NCI-H2107 (cell line): Measurements from ENCODE around the gene DYNC2I2.
A peak's percentile ranks its signal among the peaks of the same experiment; 100 is the strongest.
"Not testable (repeated sequence)": the region's sequence is repeated elsewhere in the genome, so short reads cannot be mapped to it uniquely, and the experiment has no call there.

Experiments
- DNase-seq: peaks from one replicate; lab custom pipeline; 2025; lab: John Stamatoyannopoulos, UW

Gene DYNC2I2

DNA sequence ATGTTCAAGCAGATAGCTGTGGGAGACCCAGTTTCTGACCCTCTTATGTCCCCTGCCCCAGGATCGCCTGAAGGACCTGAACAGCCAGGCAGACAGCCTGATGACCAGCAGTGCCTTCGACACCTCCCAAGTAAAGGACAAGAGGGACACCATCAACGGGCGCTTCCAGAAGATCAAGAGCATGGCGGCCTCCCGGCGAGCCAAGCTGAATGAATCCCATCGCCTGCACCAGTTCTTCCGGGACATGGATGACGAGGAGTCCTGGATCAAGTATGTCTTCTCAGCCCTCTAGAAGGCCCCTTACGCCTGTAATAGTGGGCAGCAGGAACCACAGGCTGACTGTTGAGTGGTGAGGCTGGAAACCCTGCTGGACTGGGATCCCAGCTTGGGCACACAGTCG, 41.1 kb downstream of the DYNC2I2 start:
- DNase-seq: no peak

DNA sequence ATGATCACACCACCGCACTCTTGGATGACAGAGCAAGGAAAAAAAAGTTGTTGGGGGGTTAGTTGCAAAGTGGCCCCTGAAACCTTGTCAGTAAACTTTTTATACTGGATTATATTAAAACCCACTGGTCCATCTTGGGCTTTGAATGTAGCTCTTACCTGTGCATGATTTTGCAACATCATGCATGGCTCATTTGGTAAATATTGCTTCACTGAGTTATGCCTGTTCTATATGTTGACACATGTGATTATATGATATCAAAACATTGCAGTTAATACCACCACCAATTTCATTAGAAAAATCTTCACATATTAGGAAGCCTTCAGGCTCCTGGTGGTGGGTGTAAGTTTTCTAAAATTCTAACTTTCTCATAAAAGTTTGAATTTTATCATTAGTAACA, 41.9 kb downstream of the DYNC2I2 start:
- no peak for DNase-seq

DNA sequence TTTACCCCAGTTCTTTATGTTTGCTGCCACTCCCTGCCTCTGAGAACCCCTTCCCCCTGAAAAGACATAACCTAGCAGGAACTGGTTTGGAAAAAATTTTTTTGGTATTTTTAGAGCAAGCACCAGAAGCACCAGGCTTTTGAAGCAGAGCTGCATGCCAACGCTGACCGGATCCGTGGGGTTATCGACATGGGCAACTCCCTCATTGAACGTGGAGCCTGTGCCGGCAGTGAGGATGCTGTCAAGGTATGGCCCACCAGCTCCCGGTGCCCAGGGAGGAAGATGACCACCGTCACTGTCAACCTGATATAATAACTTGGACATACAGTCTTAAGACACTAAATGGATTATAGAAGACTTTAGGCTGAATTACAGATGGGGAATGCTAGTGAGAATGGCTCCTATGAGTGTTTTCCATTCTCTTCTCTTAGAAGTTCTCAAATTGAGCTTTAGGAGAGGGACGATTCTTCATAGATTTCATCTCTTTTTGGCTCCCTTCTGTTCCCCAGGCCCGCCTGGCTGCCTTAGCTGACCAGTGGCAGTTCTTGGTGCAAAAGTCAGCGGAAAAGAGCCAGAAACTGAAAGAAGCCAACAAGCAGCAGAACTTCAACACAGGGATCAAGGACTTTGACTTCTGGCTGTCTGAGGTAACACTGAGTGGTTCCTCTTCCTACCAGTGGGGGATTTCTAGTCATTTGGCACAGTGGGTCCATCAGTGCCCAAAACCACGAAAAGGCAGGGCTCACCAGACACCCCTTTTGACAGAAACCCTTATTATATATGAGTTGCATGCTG, 44.9 kb downstream of the DYNC2I2 start:
- no peak for DNase-seq

DNA sequence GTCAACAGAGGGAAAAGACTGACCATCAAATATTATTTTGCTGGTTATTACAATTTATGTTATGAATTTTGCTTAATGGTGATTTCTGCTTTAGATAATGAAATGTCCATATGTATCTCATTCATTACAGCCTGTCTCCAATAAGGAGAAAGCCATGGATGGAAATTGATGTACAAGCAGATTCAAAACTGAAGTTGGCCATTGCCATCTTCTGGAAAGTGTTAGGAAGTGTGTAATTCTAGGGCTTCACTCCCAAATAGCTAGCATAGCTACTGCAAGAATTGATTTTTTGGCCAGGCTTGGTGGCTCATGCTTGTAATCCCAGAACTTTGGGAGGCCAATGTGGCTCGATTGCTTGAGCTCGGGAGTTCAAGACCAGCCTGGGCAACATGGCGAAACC, 45.8 kb downstream of the DYNC2I2 start:
- no peak for DNase-seq

DNA sequence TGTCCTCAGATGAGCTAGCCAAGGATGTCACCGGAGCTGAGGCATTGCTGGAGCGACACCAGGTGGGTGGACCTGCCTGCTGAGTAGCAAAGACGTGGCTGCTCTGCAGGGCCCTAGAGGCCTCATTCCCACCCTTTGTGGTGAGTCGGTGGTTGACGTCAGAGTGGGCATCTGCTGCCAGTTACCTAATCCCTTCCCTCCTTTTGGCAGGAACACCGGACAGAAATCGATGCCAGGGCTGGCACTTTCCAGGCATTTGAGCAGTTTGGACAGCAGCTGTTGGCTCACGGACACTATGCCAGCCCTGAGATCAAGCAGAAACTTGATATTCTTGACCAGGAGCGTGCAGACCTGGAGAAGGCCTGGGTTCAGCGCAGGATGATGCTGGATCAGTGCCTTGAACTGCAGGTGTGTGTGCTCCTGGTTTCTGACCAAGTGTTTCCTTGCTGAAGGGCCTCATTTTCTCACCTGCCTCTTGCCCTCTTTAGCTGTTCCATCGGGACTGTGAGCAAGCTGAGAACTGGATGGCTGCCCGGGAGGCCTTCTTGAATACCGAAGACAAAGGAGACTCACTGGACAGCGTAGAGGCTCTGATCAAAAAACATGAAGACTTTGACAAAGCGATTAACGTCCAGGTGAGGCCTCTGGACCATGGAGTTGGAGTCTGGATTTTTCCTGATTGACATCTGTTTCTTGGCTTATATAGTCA, 48.9 kb downstream of the DYNC2I2 start:
- DNase-seq: peak; percentile 72

DNA sequence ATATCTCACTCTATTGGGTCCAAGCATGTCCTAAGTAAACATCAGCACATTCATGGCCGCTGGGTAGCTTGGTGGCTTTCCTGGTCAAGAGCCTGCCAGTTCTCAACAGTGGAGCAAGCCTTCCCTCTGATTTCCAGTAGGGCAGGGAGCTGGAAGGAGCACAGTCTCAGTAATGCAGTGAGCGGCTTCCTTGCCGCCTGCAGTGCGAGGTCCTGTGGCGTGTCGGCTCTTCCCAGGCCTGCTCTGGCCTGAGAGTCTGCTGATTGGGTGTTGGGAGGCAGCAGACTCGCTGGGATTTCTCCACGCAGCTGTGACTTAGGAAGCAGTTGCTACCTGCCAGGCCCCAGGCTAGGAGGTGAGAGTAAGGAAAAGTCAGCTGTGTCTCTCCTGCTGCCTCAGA, 53.0 kb downstream of the DYNC2I2 start:
- no peak for DNase-seq

DNA sequence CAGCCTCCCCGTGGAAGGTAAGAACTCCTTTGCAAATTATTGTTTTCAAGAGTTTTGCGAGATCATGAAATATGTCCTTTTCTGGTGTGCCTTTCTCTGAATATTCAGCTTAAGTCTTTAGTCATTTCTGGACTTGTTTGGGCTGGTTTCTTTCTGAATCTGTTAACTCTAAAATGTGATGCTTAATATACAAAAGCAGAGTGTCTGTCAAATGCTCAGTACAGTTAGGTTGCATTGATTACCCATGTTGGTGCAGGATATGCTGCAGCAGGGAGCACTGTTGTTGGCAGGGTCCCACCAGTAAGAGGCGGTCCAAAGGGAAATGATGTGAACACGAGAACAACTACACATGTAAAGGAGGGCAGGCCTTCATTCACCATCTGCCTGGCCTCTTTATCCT, 56.5 kb downstream of the DYNC2I2 start:
- DNase-seq: no peak

DNA sequence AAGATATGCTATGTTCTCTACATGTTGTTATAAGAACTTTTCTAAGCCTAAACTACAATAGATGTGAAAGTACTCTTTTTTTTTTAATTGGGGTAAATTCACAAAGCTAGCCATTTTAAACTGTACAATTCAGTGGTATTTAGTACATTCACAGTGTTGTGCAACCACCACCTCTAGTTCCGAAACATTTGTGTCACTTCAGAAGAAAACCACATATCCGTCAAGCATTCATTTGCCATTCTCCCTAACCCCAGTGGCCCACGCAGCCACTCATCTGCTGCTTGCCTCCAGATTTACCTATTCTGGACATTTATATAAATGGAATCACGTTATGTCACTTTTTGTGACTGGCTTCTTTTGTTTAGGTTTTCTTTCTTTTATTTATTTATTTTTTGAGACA, 61.2 kb downstream of the DYNC2I2 start:
- DNase-seq: no peak

DNA sequence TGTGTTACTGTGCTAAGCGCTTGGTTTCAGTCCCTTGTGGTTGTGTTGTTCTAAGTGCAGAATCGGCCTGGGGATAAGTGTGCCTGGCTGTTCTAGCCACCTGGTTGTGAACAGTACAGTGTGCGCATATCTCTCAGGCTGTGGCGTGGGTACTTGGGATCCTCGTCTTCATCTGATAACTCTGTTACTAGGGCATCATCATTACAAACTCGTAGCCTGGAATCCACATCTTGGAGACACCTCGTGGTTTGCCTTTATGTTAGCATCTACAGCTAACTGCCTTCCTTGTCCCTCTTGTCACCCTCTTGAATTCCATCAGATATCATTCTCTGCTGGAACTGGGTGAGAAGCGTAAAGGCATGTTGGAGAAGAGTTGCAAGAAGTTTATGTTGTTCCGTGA, 62.8 kb downstream of the DYNC2I2 start:
- DNase-seq: no peak

DNA sequence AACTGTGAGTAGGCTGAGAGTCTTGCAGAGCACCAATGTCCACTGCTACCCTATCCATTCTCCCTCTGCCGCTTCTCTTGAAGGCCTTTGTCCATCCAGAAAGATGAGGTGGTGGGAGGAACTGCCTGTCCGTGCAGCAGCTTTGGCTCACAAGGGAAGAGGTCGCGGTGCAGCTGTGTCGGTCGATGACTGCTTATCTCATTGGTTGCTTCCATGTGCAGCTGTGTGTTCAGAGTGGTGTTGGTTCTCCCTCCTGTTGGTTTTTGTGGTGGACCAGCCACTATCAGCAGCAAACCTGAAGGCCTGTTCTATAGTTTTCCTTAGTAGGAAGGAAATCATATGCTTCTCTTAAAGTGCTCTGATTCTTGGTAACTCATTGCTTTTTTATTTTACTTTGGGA, 63.6 kb downstream of the DYNC2I2 start:
- DNase-seq: no peak

DNA sequence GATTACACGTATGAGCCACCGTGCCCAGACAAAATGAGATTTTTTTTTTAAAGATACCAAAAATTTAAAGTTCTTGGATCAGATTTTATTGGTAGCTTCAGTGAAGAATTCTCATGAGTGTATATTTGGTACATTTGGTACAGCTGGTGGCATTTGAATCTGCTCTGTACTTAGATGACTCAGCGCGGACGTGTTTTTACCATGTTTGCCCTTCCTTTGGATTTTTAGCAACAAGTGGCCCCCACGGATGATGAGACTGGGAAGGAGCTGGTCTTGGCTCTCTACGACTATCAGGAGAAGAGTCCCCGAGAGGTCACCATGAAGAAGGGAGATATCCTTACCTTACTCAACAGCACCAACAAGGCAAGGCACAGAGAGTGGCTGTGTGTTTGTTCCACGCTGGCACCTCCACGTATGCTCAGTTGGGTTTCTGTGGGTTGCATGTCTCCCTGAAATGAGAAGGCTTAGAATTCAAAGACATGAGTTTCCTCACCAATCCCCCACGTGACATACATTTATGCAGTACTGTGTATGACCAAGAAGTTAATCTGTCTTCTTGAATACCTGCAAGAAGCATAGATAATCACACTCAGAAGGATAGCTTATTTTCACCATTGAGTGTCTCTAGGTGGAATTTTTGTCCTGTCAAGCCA, 67.9 kb downstream of the DYNC2I2 start:
- no peak for DNase-seq

DNA sequence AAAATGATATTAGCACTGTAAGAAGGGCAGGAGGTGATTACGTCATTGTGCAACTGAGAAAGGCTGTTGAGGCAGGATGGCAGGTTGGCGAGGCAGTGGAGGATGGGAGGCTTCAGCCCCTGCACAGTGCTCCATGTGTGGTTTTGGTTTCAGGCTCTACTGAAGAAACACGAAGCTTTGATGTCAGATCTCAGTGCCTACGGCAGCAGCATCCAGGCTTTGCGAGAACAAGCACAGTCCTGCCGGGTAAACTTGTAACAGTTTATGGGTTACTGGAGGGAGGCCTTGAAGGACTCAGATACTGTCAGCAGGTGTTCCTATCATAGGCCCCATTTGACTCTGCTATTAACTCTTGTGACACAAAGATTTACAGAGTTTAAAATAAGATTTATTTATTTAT, 69.2 kb downstream of the DYNC2I2 start:
- DNase-seq: no peak

DNA sequence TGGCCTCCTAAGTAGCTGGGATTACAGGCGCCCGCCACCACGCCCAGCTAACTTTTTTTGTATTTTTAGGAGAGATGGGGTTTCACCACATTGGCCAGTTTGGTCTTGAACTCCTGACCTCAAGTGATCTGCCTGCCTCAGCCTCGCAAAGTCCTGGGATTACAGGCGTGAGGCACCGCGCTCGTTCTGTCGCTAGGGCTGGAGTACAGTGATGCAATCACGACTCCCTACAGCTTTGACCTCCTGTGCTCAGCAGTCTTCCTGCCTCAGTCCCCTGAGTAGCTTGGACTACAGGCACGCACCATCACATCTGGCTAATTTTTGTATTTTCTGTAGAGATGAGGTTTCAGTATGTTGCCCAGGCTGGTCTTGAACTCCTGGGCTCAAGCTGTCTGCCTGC, 69.7 kb downstream of the DYNC2I2 start:
- DNase-seq: not testable (repeated sequence)

DNA sequence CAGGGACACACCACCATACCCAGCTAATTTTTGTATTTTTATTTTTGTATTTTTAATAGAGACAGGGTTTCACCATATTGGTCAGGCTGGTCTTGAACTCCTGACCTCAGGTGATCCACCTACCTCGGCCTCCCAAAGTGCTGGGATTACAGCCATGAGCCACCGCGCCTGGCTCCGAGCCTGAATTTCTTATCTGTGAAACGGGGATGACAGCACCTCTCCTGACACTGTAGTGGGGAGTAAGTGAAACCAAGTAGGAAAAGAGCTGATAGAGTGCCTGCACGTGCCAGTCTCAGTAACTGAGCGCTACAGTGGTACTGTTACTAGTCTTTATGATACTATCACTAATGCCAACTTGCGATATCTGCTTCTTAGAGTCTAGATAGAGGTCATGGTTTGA, 71.5 kb downstream of the DYNC2I2 start:
- not testable (repeated sequence) for DNase-seq
